ENCODE results near the gene ABCD3.
"Not testable (repeated sequence)": the region's sequence is repeated elsewhere in the genome, so short reads cannot be mapped to it uniquely, and the experiment has no call there.

The ABCD3 gene

DNA sequence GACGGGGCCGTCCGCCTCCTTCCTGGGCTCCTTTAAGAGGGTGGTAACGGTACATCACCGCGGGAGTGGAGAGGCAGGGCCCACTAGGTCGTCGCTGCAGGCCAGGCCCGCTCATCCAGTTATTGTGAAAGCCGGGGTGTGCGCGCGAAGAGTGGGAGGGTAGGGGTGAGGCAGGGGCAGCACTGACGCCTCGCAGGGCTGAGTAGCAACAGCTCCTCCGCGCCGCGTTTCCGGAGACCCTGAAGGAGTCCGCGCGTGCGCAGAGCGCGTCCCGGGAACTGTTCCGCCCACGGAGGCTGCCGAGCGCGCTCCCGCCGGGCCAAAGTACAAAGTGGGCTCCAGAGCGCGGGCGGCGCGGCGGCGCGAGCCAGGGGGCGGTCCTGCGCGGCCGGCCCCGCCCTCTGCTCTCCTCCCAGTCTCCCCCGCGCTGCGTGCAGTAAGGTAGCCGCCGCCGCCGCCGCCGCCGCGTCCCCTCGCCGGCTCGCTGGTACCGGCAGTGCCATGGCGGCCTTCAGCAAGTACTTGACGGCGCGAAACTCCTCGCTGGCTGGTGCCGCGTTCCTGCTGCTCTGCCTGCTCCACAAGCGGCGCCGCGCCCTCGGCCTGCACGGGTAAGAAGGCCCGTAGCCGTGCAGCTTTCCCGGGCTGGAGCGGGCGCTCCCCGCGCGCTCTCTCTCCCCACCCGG, at the start of gene ABCD3:
Gene ABCD3 (plus strand): TSS at position 412 of the 686 bp plus-strand sequence. CDS start 90 bp downstream, at position 502.
- CTCF ChIA-PET, result interaction anchor here (0.9 to 1.0 kb wide), 2 partner anchors 22 to 388 kb away, joined by 3 read pairs; no protein-coding TSS in a partner anchor
- POLR2A ChIA-PET, result interaction anchor here (0.6 to 1.9 kb wide), 8 partner anchors 8 to 85 kb away, joined by 3 to 11 read pairs (median 4); no protein-coding TSS in a partner anchor
- peak; percentile 96 for DNase-seq (ENCODE audit: extremely low spot score)
- TF ChIP-seq SP1 (IDR thresholded peaks at IDR 0.05), result no peak
- TF ChIP-seq FOXA1 (IDR thresholded peaks at IDR 0.05), result no peak
- no peak for TF ChIP-seq SUZ12 (IDR thresholded peaks at IDR 0.05)
- no peak for TF ChIP-seq FOXM1 (IDR thresholded peaks at IDR 0.05; ENCODE audit: borderline replicate concordance)
- peak; percentile 64; the same call in 1 of the 2 replicates for TF ChIP-seq TARDBP (IDR thresholded peaks at IDR 0.05)
- TF ChIP-seq LEF1 (IDR thresholded peaks at IDR 0.05; ENCODE audit: borderline replicate concordance), result no peak; the same call in 1 of the 2 replicates
- TF ChIP-seq CTBP1 (IDR thresholded peaks at IDR 0.05; ENCODE audit: borderline replicate concordance), result no peak
- TF ChIP-seq FOXK2 (IDR thresholded peaks at IDR 0.05), result no peak
- TF ChIP-seq NFRKB (IDR thresholded peaks at IDR 0.05), result no peak
- 0 out of 2 replicates have a peak, but pooled peaks have one; percentile 29 for TF ChIP-seq HDGF (IDR thresholded peaks at IDR 0.05; ENCODE audit: borderline replicate concordance)
- TF ChIP-seq BHLHE40 (IDR thresholded peaks at IDR 0.05; ENCODE audit: borderline replicate concordance), result no peak
- TF ChIP-seq L3MBTL2 (conservative IDR thresholded peaks at IDR 0.05), result peak; percentile 71
- 0 out of 2 replicates have a peak, but pooled peaks have one; percentile 41 for TF ChIP-seq ELF4 (IDR thresholded peaks at IDR 0.05)
- no peak for TF ChIP-seq ARNT (IDR thresholded peaks at IDR 0.05)
- TF ChIP-seq, protein P1, sequence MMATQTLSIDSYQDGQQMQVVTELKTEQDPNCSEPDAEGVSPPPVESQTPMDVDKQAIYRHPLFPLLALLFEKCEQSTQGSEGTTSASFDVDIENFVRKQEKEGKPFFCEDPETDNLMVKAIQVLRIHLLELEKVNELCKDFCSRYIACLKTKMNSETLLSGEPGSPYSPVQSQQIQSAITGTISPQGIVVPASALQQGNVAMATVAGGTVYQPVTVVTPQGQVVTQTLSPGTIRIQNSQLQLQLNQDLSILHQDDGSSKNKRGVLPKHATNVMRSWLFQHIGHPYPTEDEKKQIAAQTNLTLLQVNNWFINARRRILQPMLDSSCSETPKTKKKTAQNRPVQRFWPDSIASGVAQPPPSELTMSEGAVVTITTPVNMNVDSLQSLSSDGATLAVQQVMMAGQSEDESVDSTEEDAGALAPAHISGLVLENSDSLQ (IDR thresholded peaks at IDR 0.05), result no peak
- TF ChIP-seq ZNF384 (IDR thresholded peaks at IDR 0.05), result no peak

DNA sequence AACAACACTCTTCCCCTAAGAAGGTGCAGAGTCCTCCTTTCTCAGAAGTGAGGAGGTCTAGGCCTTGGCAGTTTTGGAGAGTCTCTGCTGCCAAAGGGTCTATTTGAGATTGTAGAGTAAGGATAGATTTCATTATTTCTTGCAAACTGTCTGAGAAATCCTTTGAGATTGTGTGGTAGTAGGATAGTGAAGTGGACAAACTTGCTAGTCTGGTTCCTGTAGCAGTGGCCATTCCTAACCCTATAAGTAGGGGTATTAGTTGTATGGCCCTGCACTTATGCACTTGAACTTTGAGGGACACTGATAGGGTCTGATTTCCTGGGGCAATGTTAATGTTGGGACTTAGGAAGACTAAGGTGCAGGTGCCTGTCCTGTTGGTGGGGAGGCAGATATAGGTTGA, 45.4 kb upstream of the ABCD3 start:
- CTCF ChIA-PET; DNase-seq (ENCODE audit: extremely low spot score); POLR2A ChIA-PET: not testable (repeated sequence)

DNA sequence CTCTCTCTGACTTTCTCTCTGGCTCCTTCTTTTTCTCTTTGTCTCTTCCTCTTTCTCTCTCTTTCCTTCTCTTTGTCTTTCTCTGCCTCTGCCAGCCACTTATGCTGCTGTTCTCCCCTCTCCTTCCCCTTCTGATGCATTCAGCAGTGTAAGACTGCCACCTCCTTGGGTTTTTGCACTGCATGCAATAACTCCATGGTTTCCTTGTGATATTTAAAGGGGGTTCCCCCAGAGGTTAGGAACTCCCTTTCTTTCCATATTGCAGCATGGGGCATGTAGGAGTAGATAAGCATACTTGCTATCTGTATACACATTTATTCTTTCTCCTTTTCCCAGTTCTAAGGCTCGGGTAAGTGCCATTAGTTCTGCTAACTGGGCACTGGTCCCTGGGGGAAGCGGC, 44.9 kb upstream of the ABCD3 start:
- POLR2A ChIA-PET; CTCF ChIA-PET; DNase-seq (ENCODE audit: extremely low spot score): not testable (repeated sequence)

DNA sequence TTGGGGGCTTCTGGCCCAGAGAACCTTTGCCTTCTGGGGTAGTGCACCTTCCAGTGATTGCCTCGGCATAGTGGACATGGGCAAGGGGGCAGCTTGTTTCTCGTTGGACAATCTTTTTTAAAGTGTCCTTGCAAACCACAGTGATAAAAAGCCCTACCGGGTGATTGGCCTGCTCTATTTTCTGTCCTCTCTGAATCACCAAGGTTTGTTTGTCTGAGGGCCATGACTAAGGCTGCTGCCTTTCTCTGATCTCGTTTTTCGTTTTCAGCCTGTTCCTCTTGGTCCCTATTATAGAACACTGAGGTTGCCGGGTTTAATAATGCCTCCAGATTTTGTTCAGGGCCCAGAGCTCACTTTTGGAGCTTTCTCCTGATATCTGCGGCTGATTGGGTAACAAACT, 42.5 kb upstream of the ABCD3 start:
- CTCF ChIA-PET, result interaction anchor here (0.9 kb wide), 1 partner anchor 9 kb away, joined by 4 read pairs; no protein-coding TSS in a partner anchor
- DNase-seq (ENCODE audit: extremely low spot score), result not testable (repeated sequence)

DNA sequence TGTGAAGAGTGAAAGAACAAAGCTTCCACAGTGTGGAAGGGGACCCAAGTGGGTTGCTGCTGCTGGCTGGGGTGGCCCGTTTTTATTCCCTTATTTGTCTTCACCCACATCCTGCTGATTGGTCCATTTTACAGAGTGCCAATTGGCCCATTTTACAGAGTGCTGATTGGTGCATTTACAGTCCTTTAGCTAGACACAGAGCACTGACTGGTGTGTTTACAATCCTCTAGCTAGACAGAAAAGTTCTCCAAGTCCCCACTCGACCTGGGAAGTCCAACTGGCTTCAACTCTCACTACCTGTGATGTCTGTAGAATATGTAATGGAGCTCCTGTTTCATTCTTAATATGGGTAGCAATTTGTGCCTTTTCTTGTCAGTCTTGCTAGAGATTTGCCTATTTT, 39.7 kb upstream of the ABCD3 start:
- CTCF ChIA-PET; DNase-seq (ENCODE audit: extremely low spot score); POLR2A ChIA-PET: not testable (repeated sequence)

More for the DNA sequence above, 42.5 kb upstream of the ABCD3 start:
- POLR2A ChIA-PET, result not testable (repeated sequence)

DNA sequence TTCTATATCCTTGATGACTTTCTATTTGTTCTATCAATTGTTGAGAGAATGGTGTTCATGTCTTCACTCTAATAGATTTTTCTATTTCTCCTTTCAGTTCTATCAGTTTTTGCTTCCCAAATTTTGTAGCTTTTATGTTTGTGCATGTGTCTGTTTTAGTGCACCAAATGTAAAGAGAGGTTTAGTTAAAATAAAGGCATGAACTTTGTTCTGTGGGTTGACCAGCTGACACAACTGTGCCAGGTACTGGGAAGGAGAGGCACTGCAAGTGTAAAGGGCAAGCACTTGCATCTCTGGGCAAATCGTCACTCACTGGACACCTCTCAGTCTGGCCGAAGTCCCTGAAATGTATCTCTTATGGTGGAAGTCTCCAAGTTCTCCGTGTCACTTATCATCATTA, 38.6 kb upstream of the ABCD3 start:
- DNase-seq (ENCODE audit: extremely low spot score), result no peak
- CTCF ChIA-PET, result no interaction called here
- POLR2A ChIA-PET, result no interaction called here
- TF ChIP-seq HDGF (IDR thresholded peaks at IDR 0.05; ENCODE audit: borderline replicate concordance) (no peak), LEF1 (IDR thresholded peaks at IDR 0.05; ENCODE audit: borderline replicate concordance) (no peak), FOXK2 (IDR thresholded peaks at IDR 0.05) (no peak), SP1 (IDR thresholded peaks at IDR 0.05) (no peak), FOXA1 (IDR thresholded peaks at IDR 0.05) (no peak), CTBP1 (IDR thresholded peaks at IDR 0.05; ENCODE audit: borderline replicate concordance) (no peak), ELF4 (IDR thresholded peaks at IDR 0.05) (no peak), NFRKB (IDR thresholded peaks at IDR 0.05) (no peak), ZNF384 (IDR thresholded peaks at IDR 0.05) (no peak)

DNA sequence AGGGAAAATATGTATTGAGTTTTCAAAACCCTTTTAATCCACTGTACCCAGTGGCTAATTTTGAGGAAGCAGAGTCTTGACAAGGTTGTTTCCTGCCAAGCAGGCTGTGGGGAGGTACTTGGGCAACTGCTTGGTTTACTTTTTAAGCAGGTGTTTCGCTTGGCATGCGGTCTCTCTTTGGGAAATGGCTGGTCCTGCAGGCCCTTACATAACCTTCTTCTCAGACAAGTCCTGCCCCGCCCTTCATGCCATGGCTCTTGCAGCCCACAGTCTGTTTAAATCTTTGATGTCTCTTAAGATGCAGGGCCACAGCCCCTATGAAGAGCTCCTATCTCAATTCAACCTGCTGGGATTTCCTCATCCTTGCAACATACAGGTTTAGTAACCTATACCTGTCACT, 36.0 kb upstream of the ABCD3 start:
- DNase-seq (ENCODE audit: extremely low spot score), result no peak
- POLR2A ChIA-PET, result no interaction called here
- CTCF ChIA-PET, result no interaction called here
- TF ChIP-seq, protein P1 (IDR thresholded peaks at IDR 0.05), result no peak
- TF ChIP-seq SUZ12 (IDR thresholded peaks at IDR 0.05), result no peak
- no peak for TF ChIP-seq NFRKB (IDR thresholded peaks at IDR 0.05)
- TF ChIP-seq FOXK2 (IDR thresholded peaks at IDR 0.05), result no peak
- TF ChIP-seq FOXM1 (IDR thresholded peaks at IDR 0.05; ENCODE audit: borderline replicate concordance), result no peak
- TF ChIP-seq ARNT (IDR thresholded peaks at IDR 0.05), result no peak
- no peak for TF ChIP-seq FOXA1 (IDR thresholded peaks at IDR 0.05)
- no peak for TF ChIP-seq LEF1 (IDR thresholded peaks at IDR 0.05; ENCODE audit: borderline replicate concordance)
- no peak for TF ChIP-seq ZNF384 (IDR thresholded peaks at IDR 0.05)
- no peak for TF ChIP-seq HDGF (IDR thresholded peaks at IDR 0.05; ENCODE audit: borderline replicate concordance)
- no peak for TF ChIP-seq SP1 (IDR thresholded peaks at IDR 0.05)
- no peak for TF ChIP-seq L3MBTL2 (conservative IDR thresholded peaks at IDR 0.05)
- no peak for TF ChIP-seq BHLHE40 (IDR thresholded peaks at IDR 0.05; ENCODE audit: borderline replicate concordance)
- no peak for TF ChIP-seq TARDBP (IDR thresholded peaks at IDR 0.05)
- TF ChIP-seq CTBP1 (IDR thresholded peaks at IDR 0.05; ENCODE audit: borderline replicate concordance), result no peak
- no peak for TF ChIP-seq ELF4 (IDR thresholded peaks at IDR 0.05)

DNA sequence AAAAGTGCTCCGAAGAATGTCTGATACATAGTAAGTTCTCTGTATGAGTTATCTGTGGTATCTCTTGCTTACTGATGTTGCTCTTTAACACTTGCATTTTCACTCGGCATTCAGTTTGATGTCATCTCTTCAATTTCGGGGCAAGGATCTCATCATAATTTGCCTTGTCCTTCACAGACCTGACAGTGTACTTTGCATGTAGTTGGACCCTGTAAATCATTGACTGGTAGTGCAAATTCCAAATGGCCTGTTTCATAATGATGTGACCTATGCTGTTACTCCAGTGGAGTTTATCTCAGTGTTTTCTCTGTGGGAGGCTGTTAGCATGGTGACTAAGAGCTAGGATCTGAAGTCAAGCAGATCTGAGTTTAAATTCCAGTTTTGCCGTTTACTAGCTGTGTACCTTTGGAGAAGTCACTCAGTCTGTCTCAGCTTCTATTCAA, 34.2 kb upstream of the ABCD3 start:
- ChIA-PET CTCF (interaction anchor here (0.7 kb wide), 2 partner anchors 8 to 33 kb away, joined by 3 to 4 read pairs; no protein-coding TSS in a partner anchor), POLR2A (no interaction called here)
- TF ChIP-seq, protein P1 (IDR thresholded peaks at IDR 0.05), result no peak
- TF ChIP-seq SUZ12 (IDR thresholded peaks at IDR 0.05) (no peak), LEF1 (IDR thresholded peaks at IDR 0.05; ENCODE audit: borderline replicate concordance) (no peak), FOXA1 (IDR thresholded peaks at IDR 0.05) (no peak), ARNT (IDR thresholded peaks at IDR 0.05) (no peak), ELF4 (IDR thresholded peaks at IDR 0.05) (no peak), NFRKB (IDR thresholded peaks at IDR 0.05) (no peak), HDGF (IDR thresholded peaks at IDR 0.05; ENCODE audit: borderline replicate concordance) (no peak), BHLHE40 (IDR thresholded peaks at IDR 0.05; ENCODE audit: borderline replicate concordance) (no peak), TARDBP (IDR thresholded peaks at IDR 0.05) (no peak), ZNF384 (IDR thresholded peaks at IDR 0.05) (no peak), L3MBTL2 (conservative IDR thresholded peaks at IDR 0.05) (no peak), CTBP1 (IDR thresholded peaks at IDR 0.05; ENCODE audit: borderline replicate concordance) (no peak), FOXM1 (IDR thresholded peaks at IDR 0.05; ENCODE audit: borderline replicate concordance) (no peak), SP1 (IDR thresholded peaks at IDR 0.05) (no peak)
- DNase-seq (ENCODE audit: extremely low spot score), result no peak

All from HEK293T (cell line).